Hepatocyte (in vitro differentiated cells): Measurements from ENCODE around the gene CRACDL.

ENCODE experiments used
- CTCF ChIP-seq: fragments of 200-600 bp; sonication (generic); IDR thresholded peaks from 2 replicates; pipeline ENCODE4 v1.5.1; 2016; ENCODE audit warnings: antibody characterized with exemption, mild to moderate bottlenecking; ENCODE audit not compliant: poor library complexity
- EZH2 ChIP-seq: fragments of 200-600 bp; sonication (generic); IDR thresholded peaks from 2 replicates; pipeline ENCODE4 v1.6.1; 2016; ENCODE audit warnings: antibody characterized with exemption, mild to moderate bottlenecking, borderline replicate concordance

- no peak for TF ChIP-seq CTCF
- TF ChIP-seq EZH2, result no peak
These were observed 133.7 kb downstream of the CRACDL start for GRCh38 chr2:98802344-98802743.
